ENCODE measurements around the gene MLXIP.

DNA sequence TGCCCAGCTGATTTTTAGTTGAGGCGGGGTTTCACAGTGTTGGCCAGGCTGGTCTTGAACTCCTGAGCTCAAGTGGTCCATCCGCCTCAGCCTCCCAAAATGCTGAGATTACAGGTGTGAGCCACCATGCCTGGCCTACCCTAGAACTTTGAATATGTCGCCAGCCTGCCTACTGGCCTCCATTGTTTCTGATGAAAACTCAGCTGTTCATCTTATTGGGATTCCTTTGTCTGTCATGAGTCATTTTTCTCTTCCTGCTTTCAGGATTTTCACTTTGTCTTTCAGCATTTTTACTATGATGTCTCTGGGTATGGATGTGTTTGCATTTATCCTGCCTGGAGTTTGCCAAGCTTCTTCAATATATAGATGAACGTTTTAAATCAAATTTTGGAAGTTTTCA is 116.8 kb downstream of the MLXIP start:
- TF ChIP-seq POLR2A (IDR thresholded peaks at IDR 0.05; ENCODE audit: low read length) (no peak), GATA1 (IDR thresholded peaks at IDR 0.05; ENCODE audit: low read depth, low read length) (no peak)
